H9 (cell line): ENCODE measurements around the gene RBM33. TPM values are rescaled to one million over a fixed set of nuclear protein-coding genes. Genes with fewer than 3 reads are reported as not detected.

Experiments used
- DNase-seq: peaks from one replicate; pipeline ENCODE4 v3.0.0-alpha.2; 2017
- H2AFZ ChIP-seq: one replicate; pipeline ENCODE4 v1.6.1; 2013; ENCODE audit warnings: mild to moderate bottlenecking, low read length, control low read depth, moderate library complexity
- H2AK5ac ChIP-seq: 2 replicates; pipeline ENCODE4 v1.6.1; 2013; ENCODE audit warnings: low read length, control low read depth, mixed read lengths; ENCODE audit not compliant: insufficient read length
- H2BK120ac ChIP-seq: one replicate; pipeline ENCODE4 v1.6.1; 2013; ENCODE audit warnings: low read depth, mild to moderate bottlenecking, low read length, control low read depth, inconsistent platforms; ENCODE audit not compliant: poor library complexity, severe bottlenecking
- H2BK12ac ChIP-seq: 2 replicates; pipeline ENCODE4 v1.6.1; 2013; ENCODE audit warnings: low read length, control low read depth, mixed read lengths, low read depth; ENCODE audit not compliant: insufficient read length
- H2BK15ac ChIP-seq: 2 replicates; pipeline ENCODE4 v1.6.1; 2013; ENCODE audit warnings: low read depth, low read length, control low read depth
- H2BK20ac ChIP-seq: one replicate; pipeline ENCODE4 v1.6.1; 2013; ENCODE audit warnings: low read depth, mild to moderate bottlenecking, low read length, control low read depth, inconsistent platforms; ENCODE audit not compliant: poor library complexity, severe bottlenecking
- H2BK5ac ChIP-seq: 2 replicates; pipeline ENCODE4 v1.6.1; 2013; ENCODE audit warnings: low read length, control low read depth, mixed read lengths; ENCODE audit not compliant: insufficient read length
- H3K14ac ChIP-seq: 2 replicates; pipeline ENCODE4 v1.6.1; 2013; ENCODE audit warnings: low read length, control low read depth; ENCODE audit not compliant: insufficient read depth
- H3K18ac ChIP-seq: 2 replicates; pipeline ENCODE4 v1.6.1; 2013; ENCODE audit warnings: low read depth, mild to moderate bottlenecking, mixed read lengths, low read length, control low read depth; ENCODE audit not compliant: insufficient read length
- H3K23ac ChIP-seq: 2 replicates; pipeline ENCODE4 v1.6.1; 2013; ENCODE audit warnings: low read length, control low read depth, mixed read lengths, low read depth; ENCODE audit not compliant: insufficient read length
- H3K23me2 ChIP-seq: 2 replicates; pipeline ENCODE4 v1.6.1; 2013; ENCODE audit warnings: low read depth, mild to moderate bottlenecking, mixed read lengths, low read length, control low read depth; ENCODE audit not compliant: insufficient read length, poor library complexity, severe bottlenecking
- H3K27ac ChIP-seq: 2 replicates; pipeline ENCODE4 v1.5.1; 2013; ENCODE audit warnings: low read length, control low read depth, mixed read lengths, low read depth; ENCODE audit not compliant: insufficient read length
- H3K27me3 ChIP-seq: 2 replicates; pipeline ENCODE4 v1.6.1; 2013; ENCODE audit warnings: low read length, control low read depth, inconsistent platforms; ENCODE audit not compliant: insufficient read depth
- H3K4ac ChIP-seq: 2 replicates; pipeline ENCODE4 v1.6.1; 2013; ENCODE audit warnings: low read depth, mild to moderate bottlenecking, control low read depth, inconsistent platforms, low read length, moderate library complexity
- H3K4me1 ChIP-seq: 2 replicates; pipeline ENCODE4 v1.6.1; 2013; ENCODE audit warnings: low read length, control low read depth, inconsistent platforms; ENCODE audit not compliant: insufficient read depth
- H3K4me2 ChIP-seq: 2 replicates; pipeline ENCODE4 v1.6.1; 2013; ENCODE audit warnings: low read length, control low read depth, mixed read lengths; ENCODE audit not compliant: insufficient read length, insufficient read depth
- H3K56ac ChIP-seq: 2 replicates; pipeline ENCODE4 v1.6.1; 2013; ENCODE audit warnings: low read depth, mild to moderate bottlenecking, mixed read lengths, low read length, control low read depth; ENCODE audit not compliant: insufficient read length
- H3K79me1 ChIP-seq: 2 replicates; pipeline ENCODE4 v1.6.1; 2013; ENCODE audit warnings: low read depth, mild to moderate bottlenecking, moderate library complexity, low read length, control low read depth, inconsistent platforms; ENCODE audit not compliant: insufficient read depth, poor library complexity, severe bottlenecking
- H3K79me2 ChIP-seq: 2 replicates; pipeline ENCODE4 v1.6.1; 2013; ENCODE audit warnings: low read length, control low read depth, inconsistent platforms; ENCODE audit not compliant: insufficient read depth
- H3K9ac ChIP-seq: 2 replicates; pipeline ENCODE4 v1.6.1; 2013; ENCODE audit warnings: low read length, control low read depth, mixed read lengths; ENCODE audit not compliant: insufficient read length; ENCODE audit errors: extremely low read depth
- H3K9me3 ChIP-seq: one replicate; pipeline ENCODE4 v1.6.1; 2013; ENCODE audit warnings: low read depth, low read length, inconsistent platforms; ENCODE audit not compliant: control insufficient read depth
- H3T11ph ChIP-seq: one replicate; pipeline ENCODE4 v1.6.1; 2013; ENCODE audit warnings: mild to moderate bottlenecking, low read length, control low read depth, inconsistent platforms
- H4K20me1 ChIP-seq: one replicate; pipeline ENCODE4 v1.6.1; 2013; ENCODE audit not compliant: control insufficient read depth, insufficient read length, insufficient read depth
- H4K5ac ChIP-seq: 2 replicates; pipeline ENCODE4 v1.6.1; 2013; ENCODE audit warnings: low read depth, mild to moderate bottlenecking, mixed read lengths, low read length, control low read depth; ENCODE audit not compliant: insufficient read length
- H4K8ac ChIP-seq: replicated peaks from 2 replicates; pipeline ENCODE4 v1.6.1; 2013; ENCODE audit warnings: low read length, control low read depth, mixed read lengths, low read depth; ENCODE audit not compliant: insufficient read length
- H4K91ac ChIP-seq: 2 replicates; pipeline ENCODE4 v1.6.1; 2013; ENCODE audit warnings: low read depth, mild to moderate bottlenecking, moderate library complexity, mixed read lengths, low read length, control low read depth; ENCODE audit not compliant: insufficient read length
- H3K27ac Mint-ChIP-seq, 3 experiments: 2 replicates in 2 of 3; 3 replicates in 1 of 3; pipeline ENCODE4 v1.8.0; 2020 to 2021; ENCODE audit warnings: mixed read lengths in 3 of 3, mild to moderate bottlenecking in 1 of 3, moderate library complexity in 1 of 3
- H3K27me3 Mint-ChIP-seq: 2 replicates; pipeline ENCODE4 v1.8.0; 2021; ENCODE audit warnings: low read depth, mild to moderate bottlenecking, moderate library complexity, mixed read lengths
- H3K36me3 Mint-ChIP-seq, 3 experiments: 2 replicates in 2 of 3; 3 replicates in 1 of 3; pipeline ENCODE4 v1.8.0; 2020 to 2021; ENCODE audit warnings: low read depth in 3 of 3, mixed read lengths in 3 of 3; ENCODE audit not compliant: insufficient read depth in 1 of 3
- H3K4me1 Mint-ChIP-seq, 2 experiments: 2 replicates each; pipeline ENCODE4 v1.8.0; 2020; ENCODE audit warnings: mixed read lengths in 2 of 2
- H3K4me3 Mint-ChIP-seq, 2 experiments: 2 replicates in 1 of 2; 3 replicates in 1 of 2; pipeline ENCODE4 v1.8.0; 2020 to 2021; ENCODE audit warnings: mild to moderate bottlenecking in 2 of 2, mixed read lengths in 2 of 2, moderate library complexity in 1 of 2
- H3K9me3 Mint-ChIP-seq, 2 experiments: 2 replicates in 1 of 2; 3 replicates in 1 of 2; pipeline ENCODE4 v1.8.0; 2020; ENCODE audit warnings: mild to moderate bottlenecking in 2 of 2, mixed read lengths in 2 of 2, moderate library complexity in 1 of 2
- CTCF ChIP-seq: fragments of 200-600 bp; sonication (generic); conservative IDR thresholded peaks from 3 replicates; pipeline ENCODE4 v1.8.0; 2021; ENCODE audit warnings: antibody characterized with exemption, mild to moderate bottlenecking
- WGBS: extraction: QIAGEN DNeasy Blood & Tissue Kit; methylation state at CpG from one replicate; pipeline ENCODE4 v1.1.7; 2013; ENCODE audit warnings: missing lambda C conversion rate, low lambda C conversion rate, mixed read lengths; ENCODE audit not compliant: insufficient read length; ENCODE audit errors: extremely low coverage; 5-methylcytosine and 5-hydroxymethylcytosine counted together
- total RNA-seq: library from RNA; stranded (reverse); gene quantifications from 2 replicates; pipeline ENCODE4 v1.2.1, GENCODE V29; 2021

RBM33 gene
- total RNA-seq, 1 experiment from 2014 or later: 71.3 TPM

- Histone ChIP-seq H4K5ac (no peak overlapping the region), H3K4ac (no peak overlapping the region), H2AFZ (no peak overlapping the region), H2BK12ac (no peak overlapping the region), H3K4me1 (no peaks in the 10 kb centered on the region), H3K9me3 (no peaks in the 10 kb centered on the region), H2BK120ac (no peak overlapping the region), H3K79me1 (peaks cover 6% of the 10 kb centered on the region), H3T11ph (no peak overlapping the region), H3K27me3 (no peaks in the 10 kb centered on the region), H2BK15ac (no peak overlapping the region), H3K14ac (no peak overlapping the region), H3K9ac (no peak overlapping the region), H3K56ac (no peak overlapping the region), H3K79me2 (peaks cover 45% of the 10 kb centered on the region), H2BK5ac (no peak overlapping the region), H2AK5ac (no peak overlapping the region), H3K27ac (no peak overlapping the region), H4K8ac (no peak overlapping the region), H4K20me1 (no peaks in the 10 kb centered on the region), H3K23me2 (no peaks in the 10 kb centered on the region), H4K91ac (no peak overlapping the region), H3K4me2 (no peak overlapping the region), H3K23ac (no peak overlapping the region), H3K18ac (no peak overlapping the region), H2BK20ac (no peak overlapping the region)
- peaks cover 4 to 9% of the 10 kb centered on the region in 2 experiments for H3K9me3 Mint-ChIP-seq
- peak overlapping the region in 2 of 3 experiments; percentile 7 to 18; a peak in 2 of 7 replicates for H3K27ac Mint-ChIP-seq
- no peak for TF ChIP-seq CTCF
- WGBS: 100% methylated on average over 1 of the region's 2 CpGs
- H3K27me3 Mint-ChIP-seq: no peaks in the 10 kb centered on the region
- H3K4me3 Mint-ChIP-seq: no peak overlapping the region
- H3K36me3 Mint-ChIP-seq: peaks cover 9 to 13% (median 12%) of the 10 kb centered on the region in 3 experiments
- DNase-seq: no peak
- H3K4me1 Mint-ChIP-seq: peaks cover 8 to 15% of the 10 kb centered on the region in 2 experiments
Measured at GRCh38 chr7:155653803-155654202, 9.3 kb downstream of the RBM33 start.
